Astrocyte of the hippocampus (primary cell): Measurements from ENCODE around the gene ARHGEF12.
A peak's percentile ranks its signal among the peaks of the same experiment; 100 is the strongest.

Experiments
- DNase-seq: peaks from one replicate; pipeline ENCODE4 v3.0.0; 2011; ENCODE audit warnings: low read depth, low spot score

ARHGEF12 gene

DNA sequence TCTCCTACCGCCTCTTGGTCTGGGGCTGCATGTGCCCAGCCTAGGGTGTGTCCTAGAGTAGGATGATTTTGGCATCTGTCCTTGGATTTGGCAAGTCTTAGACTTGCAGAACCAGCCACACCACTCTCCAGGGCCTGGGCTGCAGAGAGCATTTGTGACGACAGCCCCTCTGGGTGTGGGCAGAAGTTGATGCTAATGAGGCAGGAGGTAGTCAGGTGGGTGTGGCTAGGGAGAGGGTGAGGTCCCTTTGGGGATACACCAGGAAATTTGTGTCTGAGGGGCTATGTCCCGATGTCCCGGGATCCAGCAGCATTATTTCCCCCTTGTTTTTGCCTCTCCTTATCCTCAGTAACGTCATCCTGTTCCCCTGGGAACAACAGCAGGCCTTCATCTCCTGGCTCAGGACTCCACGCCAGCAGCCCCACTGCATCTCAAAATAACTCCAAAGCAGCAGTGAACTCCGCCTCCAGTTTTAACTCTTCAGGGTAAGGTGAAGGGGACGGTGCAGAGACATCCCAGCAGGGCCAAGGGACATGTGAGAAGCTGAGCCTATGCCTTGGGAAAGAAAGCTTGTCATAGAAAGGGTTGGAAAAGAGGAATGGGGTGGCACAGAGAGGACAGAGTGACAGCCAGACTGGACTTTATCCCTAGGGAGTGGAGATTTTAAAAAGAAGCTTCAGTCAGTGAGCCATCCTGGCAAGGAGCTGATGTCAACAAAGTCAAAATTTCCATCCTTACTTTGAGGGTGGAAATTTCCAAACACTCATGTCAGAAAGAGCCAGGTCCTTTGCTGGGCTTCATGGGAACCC lies 19.1 kb upstream of the ARHGEF12 start:
- no peak for DNase-seq

DNA sequence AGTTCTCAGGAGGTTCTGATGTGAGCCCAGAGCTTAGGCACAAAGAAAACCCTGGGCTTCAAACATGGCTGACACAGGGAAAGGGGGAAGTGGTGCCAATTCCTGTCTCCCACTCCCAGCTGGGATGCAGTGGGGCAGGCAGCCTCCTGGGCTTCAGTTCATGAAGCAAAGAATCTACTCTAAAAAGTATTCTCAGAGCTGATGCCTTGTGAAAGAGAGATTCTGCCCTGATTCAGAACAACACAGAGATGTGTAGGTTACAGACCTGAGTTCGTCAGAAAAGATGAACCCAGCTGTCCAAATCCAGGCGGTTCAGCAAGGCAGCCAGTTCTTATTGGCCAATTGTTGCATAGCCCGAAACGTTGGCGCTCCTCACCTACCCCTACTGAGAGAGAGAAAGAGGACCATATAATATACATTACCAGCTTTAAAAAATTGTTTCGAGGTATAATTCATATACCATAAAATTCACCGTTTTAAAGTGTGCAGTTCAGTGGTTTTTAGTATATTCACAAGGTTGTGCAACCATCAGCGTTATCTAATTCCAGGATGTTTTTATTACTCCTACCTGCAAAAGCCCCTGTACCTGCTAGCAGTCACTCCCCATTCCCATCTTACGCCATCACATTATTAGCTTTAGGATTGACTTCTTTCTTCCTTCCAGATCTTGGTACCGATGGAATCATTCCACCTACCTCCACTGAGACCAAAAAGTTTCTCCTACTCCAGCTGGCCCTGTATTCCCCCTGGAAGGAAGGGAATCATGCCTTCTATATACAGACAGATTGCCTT lies 18.3 kb upstream of the ARHGEF12 start:
- DNase-seq = no peak

DNA sequence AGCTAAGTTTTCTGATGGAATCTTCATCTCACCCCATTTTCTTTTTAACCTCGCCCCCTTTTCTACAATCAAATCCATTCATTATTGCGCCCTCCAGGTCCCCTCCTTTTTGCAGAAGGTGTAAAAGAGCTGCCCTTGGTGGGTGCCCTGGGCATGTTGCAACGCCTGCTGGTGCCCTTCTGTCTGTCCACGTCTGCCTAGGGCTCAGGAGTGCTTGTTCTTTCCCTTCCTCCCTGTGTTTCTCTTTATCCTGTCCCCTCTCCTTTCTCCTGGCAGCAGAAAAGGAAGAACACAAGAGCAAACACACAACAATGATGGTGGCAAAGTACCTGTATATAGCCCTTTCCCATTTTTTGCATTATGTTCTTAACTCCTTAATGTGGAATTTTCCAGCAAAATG lies 17.3 kb upstream of the ARHGEF12 start:
- no peak for DNase-seq

DNA sequence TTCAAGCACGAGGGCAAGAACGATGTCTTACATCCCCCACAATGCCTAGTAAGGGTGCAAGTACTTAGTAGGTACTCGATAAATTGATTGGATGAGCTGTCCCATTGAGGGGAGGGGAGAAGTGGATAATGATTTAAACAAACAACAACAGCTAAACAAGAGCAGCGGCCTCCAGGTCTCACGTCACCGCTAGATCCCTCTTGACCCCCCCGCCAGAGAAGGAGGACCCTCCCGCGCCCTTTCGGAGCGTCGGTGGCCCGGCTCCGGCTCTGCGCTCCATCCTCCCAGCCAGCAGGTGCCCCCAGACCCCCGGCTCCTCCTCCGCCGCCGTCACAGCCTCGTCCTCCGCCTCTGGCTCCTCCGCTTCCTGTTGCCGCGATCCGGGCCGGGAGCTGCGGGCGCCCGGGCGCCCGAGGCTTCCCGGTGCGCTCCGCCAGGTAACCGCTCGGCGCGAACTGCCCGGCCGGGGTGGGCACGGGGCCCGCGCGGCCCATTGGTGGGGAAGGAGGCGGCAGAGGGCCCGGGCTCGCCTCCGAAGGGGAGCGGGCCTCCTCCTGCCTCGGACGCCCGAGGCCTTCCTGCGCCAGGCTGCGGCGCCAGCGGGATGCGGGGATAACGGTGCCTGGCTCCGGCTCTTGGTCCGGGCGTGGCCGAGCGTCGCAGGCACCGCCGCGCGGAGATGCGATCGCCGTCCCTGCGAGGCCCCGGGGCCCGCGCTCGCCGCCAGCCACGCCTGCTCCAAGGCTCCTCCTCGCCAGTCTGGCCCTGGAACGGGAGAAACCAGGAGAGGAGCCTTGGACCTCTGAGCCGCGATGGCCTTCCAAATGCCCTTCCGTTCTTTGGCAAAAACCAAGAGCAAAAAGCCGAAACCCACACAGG lies 11.0 kb upstream of the ARHGEF12 start, which contains the start of gene TLCD5:
TLCD5 (plus strand) TSS at position 368 of the 879 bp plus-strand sequence. CDS start 2,143 bp downstream, outside the sequence.
- DNase-seq = peak; percentile 93

DNA sequence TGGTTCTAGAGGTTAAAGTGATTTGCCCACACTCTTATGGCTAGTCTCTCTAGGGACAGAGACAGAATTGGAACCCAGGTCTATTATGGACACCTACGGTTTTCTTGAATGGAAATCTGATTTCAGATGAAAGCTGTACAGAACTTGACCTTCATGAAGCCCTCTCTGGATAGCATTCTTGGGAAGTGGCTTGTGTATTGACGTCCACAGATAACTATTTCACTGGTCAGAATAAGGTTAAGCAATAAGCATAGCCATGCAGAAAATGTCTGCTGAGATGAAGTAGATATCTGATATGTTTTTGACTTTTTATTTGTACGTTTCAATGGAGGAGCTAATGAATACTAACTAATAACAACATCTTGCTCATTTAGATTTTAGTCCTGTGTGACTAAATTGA lies 10.0 kb upstream of the ARHGEF12 start:
- peak; percentile 44 for DNase-seq

DNA sequence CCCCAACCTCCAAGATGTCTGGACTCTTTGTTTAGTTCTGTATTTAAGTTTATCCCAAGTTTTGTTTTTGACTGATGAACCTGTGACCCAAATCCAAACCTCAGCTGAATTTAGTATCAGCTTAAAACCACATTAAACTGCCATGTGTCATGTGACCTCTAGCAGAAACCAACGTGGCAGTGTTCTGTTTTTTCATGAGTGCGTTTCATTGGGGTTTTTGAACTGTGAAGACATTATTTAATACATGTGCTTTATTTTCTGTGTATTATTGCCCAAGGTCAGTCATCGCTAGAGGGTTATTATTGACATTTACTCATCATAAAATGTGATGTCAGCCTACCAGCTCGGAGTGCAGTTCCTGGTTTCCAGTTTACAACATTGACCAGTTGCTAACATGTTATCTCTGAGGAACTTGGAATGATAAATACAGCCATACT lies 9.3 kb upstream of the ARHGEF12 start:
- DNase-seq = no peak

DNA sequence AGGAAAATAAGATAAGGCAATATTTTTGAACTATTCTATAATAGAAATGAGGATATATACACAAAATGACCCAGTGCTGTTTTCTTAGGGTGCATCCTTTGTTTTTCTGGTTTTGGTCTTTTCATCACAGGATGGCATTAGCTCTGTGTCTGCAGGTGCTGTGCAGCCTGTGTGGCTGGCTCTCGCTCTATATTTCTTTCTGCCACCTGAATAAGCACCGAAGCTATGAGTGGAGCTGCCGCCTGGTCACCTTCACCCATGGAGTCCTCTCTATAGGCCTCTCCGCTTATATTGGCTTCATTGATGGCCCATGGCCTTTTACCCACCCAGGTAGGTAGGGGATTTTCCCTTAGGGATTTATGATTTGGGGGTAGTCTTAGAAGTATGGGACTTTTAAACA lies 8.9 kb upstream of the ARHGEF12 start:
- DNase-seq = no peak

DNA sequence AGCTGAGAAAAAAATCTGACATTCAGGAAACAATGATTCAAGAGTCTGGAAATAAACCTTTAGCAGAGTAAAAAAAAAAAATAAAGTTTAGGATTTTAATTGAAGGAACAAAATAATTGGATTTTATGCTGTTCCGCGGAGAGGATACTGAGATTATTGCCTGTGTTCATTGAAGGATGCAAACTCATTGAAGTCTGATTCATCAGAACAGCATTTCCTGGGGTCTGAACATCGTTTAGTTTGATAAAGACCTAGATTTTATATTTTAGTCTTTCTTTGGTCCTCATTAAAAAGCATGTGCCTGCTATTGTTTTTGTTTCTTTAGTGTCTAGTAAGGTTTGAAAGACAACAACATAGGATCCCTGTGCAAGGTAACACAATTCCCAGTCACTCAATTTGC lies 6.7 kb upstream of the ARHGEF12 start:
- DNase-seq = peak; percentile 32

DNA sequence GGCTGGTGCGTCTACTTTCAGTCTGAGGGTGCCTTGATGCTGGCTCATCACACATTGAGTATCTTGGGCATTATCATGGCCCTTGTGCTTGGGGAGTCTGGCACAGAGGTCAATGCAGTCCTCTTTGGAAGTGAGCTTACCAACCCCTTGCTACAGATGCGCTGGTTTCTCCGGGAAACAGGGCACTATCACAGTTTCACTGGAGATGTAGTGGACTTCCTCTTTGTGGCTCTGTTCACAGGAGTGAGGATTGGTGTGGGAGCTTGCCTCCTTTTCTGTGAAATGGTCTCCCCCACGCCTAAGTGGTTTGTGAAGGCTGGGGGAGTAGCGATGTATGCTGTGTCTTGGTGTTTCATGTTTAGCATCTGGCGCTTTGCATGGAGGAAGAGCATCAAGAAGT lies 6.2 kb upstream of the ARHGEF12 start:
- DNase-seq = no peak

DNA sequence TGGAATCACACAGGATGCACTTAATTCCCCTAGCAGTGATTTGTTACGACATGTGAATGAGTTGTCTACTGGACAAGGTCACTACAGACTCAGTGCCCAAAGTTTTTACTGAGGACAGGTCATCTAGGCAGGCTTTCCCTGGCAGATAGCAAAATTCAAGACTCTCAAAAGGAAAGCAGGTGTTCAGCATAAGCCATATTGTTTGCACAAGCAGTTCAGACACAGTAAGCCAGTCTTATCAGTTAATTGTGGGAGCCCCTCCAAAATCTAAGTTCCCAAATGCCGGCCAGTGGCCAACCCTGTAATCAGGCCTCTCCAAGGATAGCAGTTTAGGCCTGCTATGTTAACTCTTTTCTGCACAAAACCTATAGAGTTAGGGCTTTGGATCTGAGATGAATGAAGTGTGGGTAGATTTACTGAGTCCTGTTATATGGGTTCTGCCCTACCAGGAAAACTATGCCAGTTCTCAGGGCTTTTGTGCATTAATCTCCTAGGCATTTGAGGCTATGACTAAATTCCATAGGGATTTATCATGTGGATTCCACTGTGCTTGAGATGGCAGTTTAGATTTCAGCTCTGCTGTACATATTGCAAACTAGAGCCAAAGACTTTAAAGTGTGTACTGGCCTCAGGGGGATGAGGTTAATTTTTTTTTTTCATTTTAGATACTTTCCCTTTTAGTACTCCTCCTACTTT lies 4.8 kb upstream of the ARHGEF12 start:
- DNase-seq = peak; percentile 86

DNA sequence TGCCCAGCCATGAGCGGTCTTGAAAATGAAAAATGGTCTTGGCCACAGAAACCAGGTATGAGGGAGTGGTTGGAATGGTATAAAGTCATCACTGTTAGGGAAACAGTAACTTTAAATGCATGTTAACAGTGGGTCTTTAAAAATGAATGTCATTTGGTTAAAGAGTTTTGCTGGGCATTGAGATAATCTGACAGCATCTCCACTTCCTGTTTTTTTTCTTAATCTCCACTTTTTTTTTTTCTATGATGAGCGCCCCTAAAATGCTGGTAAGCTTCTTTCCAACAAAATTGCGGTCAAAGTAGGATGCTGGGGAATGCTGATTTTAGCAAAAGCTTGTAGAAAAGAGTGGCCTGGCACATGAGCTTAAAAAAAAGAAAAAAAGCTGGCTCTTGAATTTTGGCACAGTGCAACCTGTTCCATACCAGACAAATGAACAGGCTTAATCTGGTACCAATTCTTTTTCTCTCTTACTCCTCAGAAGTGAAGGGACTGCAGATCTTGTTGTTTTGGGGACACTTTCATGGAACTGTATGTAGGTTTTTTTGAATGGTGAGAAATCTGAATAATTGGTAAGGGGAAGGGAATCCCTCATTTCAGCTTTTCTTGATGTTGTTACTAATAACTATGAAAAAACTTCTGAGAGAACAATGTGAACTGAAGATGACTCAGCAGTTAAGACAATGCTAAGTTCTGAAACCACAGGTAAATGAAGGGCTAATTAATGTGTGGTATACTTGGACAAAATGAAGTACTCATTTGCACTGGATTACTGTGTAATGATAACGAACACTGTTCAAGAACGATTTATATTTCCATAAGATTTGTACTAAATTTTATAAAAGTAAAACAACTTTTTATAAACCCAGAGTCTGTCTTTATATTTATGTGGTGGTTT lies 3.1 kb upstream of the ARHGEF12 start:
- peak; percentile 46 for DNase-seq

DNA sequence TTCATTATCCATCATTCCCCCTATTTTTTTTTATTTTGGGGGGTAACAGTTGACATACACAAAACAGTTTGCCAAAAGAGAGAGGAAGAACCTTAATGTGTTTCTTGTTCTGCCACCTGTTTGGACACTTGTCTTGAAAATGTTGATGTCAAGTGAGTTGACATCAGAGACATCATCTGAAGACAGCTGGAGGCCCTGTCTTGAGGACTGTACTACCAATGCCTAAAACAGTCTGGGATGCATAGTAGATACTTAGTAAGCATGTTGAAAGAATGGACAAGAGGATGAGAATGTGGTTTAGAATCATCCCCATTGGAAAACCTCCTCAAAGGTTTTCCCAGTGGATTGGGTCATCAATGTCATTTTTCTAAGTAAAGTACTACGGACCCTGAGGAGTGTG lies 2.4 kb upstream of the ARHGEF12 start:
- DNase-seq = no peak

DNA sequence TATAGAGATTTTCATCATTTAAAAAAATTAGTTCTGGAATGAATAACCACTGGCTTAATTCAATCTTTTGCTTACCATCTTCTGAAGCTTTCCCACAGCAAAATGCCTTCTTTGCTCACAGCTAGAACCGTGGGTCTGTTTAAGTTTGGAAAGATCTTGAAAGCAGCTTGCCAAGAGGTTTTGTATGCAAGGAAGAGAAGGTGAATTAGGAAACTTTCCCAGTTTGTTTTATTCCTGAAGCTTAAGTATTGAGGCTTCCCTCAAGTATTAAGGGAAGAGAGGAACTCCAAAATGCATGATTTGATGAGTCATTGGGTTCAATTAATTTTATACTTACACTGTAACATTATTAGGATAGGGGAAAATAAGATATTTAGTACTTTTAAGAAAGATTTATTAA lies 1.9 kb upstream of the ARHGEF12 start:
- DNase-seq = peak; percentile 5

DNA sequence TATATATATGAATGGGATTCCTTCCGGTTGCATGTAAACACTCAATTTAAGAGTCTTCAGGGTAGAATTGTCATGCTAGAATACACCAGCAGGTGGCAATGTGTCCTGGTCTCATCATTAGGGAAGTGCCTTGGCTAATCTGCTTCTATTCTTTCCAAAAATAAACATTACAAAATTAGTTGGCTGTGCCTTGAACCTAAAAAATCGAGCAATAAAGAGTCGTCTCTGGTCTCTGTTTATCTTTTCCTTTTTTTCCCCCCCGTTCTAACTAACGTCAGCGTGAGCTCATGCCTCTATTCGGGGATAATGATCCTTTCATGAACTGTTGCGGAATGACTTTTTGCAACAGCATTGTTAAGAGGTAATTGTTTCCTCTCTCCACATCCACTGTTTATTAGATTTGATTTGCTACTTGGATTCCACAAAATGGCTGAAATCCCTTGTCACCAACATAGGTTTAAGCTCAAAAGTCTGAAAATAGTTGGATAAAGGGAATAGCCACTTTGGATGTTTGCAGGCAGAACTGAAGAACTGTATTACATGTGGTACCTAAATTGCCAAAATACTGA lies 1.2 kb upstream of the ARHGEF12 start:
- DNase-seq = peak; percentile 90

DNA sequence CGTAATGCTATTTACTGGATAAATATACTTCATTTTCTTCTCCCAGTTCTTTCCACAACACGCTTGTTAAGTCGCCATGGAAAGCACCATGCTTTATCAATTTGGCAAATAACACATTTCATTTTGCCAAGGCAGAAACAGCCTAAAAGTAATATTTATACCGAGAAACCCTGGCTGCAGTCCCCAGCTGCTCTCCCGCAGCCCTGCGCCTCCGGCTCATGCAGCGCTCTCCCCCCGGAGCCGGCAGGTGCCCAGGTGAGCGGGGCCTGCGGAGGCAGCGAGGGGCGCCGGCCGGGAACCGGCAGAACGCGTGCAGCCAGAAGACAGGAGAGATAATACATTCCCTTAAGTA lies 681 bp upstream of the ARHGEF12 start:
- no peak for DNase-seq

DNA sequence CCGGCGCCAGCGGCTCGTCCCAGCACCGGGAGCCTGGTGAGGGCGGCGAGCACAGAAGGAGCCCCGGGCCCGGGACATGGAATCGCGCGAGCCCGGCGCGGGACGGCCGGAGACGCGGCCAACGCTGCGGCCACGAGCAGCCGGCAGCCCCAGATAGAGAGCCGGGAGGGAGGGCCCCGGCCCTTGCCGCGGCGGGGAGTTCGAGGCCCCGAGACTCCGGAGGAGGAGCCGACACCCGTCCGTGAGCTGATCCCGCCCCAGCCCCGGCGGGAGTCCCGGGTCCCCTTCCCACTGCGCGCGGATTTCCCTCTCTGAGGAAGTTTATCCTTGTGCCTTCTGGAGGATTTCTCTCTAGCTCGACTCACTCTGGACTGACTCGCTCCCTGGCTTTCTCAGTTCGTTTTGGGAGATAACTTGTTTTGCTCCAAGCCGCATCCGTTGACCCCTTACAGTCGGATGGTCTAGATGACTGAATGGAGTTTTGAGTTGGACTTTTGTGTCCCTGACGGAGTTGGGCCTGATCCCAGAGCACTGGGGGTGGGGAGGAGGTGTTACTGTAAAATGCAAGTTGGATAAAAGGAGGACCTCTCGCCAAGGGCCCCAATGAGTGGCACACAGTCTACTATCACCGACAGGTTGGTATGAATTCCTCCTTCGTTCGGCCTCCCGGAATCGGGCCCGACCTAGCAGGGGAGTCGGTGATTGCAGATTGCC lies 585 bp downstream of the ARHGEF12 start:
- DNase-seq = peak; percentile 54

DNA sequence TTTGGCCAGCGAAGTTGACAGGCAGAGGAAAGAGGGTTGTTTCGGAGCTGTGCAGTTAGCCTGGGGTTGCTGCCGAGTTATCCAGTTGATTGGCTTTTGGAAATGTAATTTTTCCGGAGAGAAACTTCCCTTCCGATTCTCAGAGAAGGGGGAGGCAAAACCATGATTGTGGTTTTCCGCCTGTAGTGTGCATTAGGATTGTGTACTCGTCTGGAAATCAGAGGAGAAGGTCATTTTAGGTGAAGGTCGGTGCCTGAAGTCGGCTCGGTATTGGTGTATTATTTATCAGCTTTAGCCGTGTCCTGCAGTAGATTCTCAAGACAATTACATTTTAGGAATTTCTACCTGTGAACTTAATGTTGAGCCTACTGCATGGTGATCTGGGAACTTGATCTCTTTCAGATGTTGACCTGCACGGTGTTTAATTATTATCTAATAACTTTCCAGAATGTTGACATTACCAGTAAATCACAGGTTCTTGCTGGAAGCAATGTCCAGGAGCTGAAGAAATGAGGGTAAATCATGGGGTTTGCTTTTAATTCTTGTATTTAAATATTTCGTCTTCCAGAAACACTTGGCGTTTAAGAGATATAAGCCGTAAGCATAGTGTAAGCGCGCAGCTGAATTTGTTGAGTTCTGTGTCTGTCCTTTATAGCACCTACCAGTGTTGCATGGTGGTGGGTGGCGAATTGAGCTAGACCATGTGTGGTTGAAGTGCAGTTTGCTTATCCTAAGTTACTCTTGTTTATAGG lies 1.3 kb downstream of the ARHGEF12 start:
- DNase-seq = peak; percentile 52

DNA sequence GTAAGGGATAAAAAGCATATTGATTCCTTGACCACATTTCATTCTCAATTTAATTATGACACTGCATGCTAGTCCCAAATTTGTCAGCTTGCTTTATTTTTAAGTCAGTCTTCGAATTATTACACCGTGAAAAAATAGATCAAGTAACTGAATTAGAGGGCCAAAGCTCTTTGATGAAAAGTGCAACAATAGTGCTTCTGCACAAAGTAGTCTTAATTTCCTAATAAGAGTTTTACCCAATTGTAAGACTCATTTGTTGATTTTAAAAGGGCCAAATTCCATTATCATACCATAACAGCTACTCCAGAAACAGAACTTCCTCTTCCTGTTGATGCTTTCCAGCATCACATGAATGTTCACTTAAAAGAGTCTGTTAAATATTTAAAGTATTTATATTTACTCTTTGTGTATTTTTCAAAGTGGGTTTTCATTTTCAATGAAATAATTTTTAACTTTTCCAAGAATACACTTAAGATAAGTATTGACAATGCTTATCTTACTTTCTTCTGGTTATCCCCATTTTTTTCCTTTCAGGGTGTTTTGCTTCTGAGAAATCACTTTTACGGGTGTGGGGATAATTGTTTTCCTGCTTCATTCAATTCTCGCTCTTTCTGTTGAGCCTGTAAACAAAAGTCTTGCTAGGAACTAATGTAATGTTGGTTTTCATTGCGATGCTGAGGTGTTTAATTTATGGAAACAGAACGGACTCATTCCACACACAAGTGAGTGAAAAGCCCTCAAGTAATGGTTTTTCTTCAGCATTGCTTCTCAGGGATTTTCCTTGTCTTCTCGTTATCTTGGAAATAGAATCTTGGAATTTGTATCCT lies 2.1 kb downstream of the ARHGEF12 start:
- DNase-seq = peak; percentile 13
